H1 (cell line): Measurements from ENCODE around the gene RAB43. TPM values are rescaled to one million over a fixed set of nuclear protein-coding genes. Genes with fewer than 3 reads are reported as not detected.

Experiments
- CTCF ChIA-PET: fragments of 300-600 bp; sonication (Branson Sonifier 250); formaldehyde crosslinking; loops from one replicate; lab custom pipeline; 2021; ENCODE audit not compliant: partially characterized antibody; lab: Charles Lee
- POLR2A ChIA-PET: fragments of 300-600 bp; sonication (Branson Sonifier 250); formaldehyde crosslinking; loops from one replicate; lab custom pipeline; 2021; ENCODE audit warnings: inconsistent platforms; ENCODE audit not compliant: partially characterized antibody; lab: Charles Lee
- DNase-seq, 2 experiments: peaks; one replicate each; pipeline versions ENCODE4 v3.0.0 to v3.0.0-alpha.2; 2010 to 2022; ENCODE audit warnings: low spot score in 2 of 2, low read depth in 1 of 2, mixed read lengths in 1 of 2
- FAIRE-seq: peaks from 2 replicates; lab custom pipeline; 2011; peaks lifted over from hg19 to GRCh38; lab: Jason Lieb, UNC
- H2AFZ ChIP-seq: 2 replicates; pipeline ENCODE4 v1.8.1; 2012; ENCODE audit warnings: low read length, inconsistent platforms
- H2AK5ac ChIP-seq: 2 replicates; pipeline ENCODE4 v1.6.1; 2013; ENCODE audit warnings: low read depth, low read length
- H2BK120ac ChIP-seq: replicated peaks from 2 replicates; pipeline ENCODE3; 2013; ENCODE audit warnings: low read depth, low read length, inconsistent platforms
- H2BK12ac ChIP-seq: 2 replicates; pipeline ENCODE4 v1.6.1; 2013; ENCODE audit warnings: low read depth, low read length
- H2BK15ac ChIP-seq: 2 replicates; pipeline ENCODE4 v1.6.1; 2013; ENCODE audit warnings: low read length
- H2BK20ac ChIP-seq: 2 replicates; pipeline ENCODE4 v1.6.1; 2013; ENCODE audit warnings: low read length
- H2BK5ac ChIP-seq: 2 replicates; pipeline ENCODE4 v1.6.1; 2013; ENCODE audit warnings: low read depth, low read length
- H3K14ac ChIP-seq: 2 replicates; pipeline ENCODE4 v1.6.1; 2013; ENCODE audit warnings: inconsistent platforms; ENCODE audit not compliant: insufficient read length
- H3K18ac ChIP-seq: 2 replicates; pipeline ENCODE4 v1.6.1; 2013; ENCODE audit warnings: low read length; ENCODE audit errors: extremely low read depth
- H3K23ac ChIP-seq: 2 replicates; pipeline ENCODE4 v1.6.1; 2013; ENCODE audit warnings: inconsistent platforms; ENCODE audit not compliant: insufficient read length
- H3K23me2 ChIP-seq: 2 replicates; pipeline ENCODE4 v1.6.1; 2013; ENCODE audit warnings: low read depth, low read length
- H3K27ac ChIP-seq: 2 replicates; pipeline ENCODE4 v1.6.1; 2011; ENCODE audit warnings: low read depth, low read length, inconsistent platforms
- H3K27me3 ChIP-seq, 4 experiments: replicated peaks in 1 of 4; 1 replicate in 1 of 4; 2 replicates in 3 of 4; pipeline versions ENCODE4 v1.6.1 to v1.8.1; 2011 to 2013; ENCODE audit warnings: low read length in 3 of 4, mild to moderate bottlenecking in 3 of 4, inconsistent platforms in 2 of 4, mixed read lengths in 2 of 4, moderate library complexity in 1 of 4; ENCODE audit not compliant: control insufficient read depth in 3 of 4, insufficient read depth in 3 of 4; ENCODE audit errors: extremely low read depth in 1 of 4
- H3K36me3 ChIP-seq, 4 experiments: 2 replicates each; pipeline versions ENCODE4 v1.6.1 to v1.8.1; 2011 to 2013; ENCODE audit warnings: mild to moderate bottlenecking in 4 of 4, low read length in 3 of 4, moderate library complexity in 2 of 4, control low read depth in 1 of 4, inconsistent platforms in 1 of 4; ENCODE audit not compliant: insufficient read depth in 4 of 4, control insufficient read depth in 2 of 4
- H3K4ac ChIP-seq: replicated peaks from 2 replicates; pipeline ENCODE3; 2013; ENCODE audit warnings: low read length, low read depth, mixed read lengths, inconsistent platforms; ENCODE audit not compliant: insufficient read length
- H3K4me1 ChIP-seq, 4 experiments: replicated peaks in 1 of 4; 1 replicate in 1 of 4; 2 replicates in 3 of 4; pipeline versions ENCODE4 v1.6.1 to v1.8.1; 2011 to 2013; ENCODE audit warnings: low read length in 3 of 4, inconsistent platforms in 2 of 4, mixed read lengths in 1 of 4; ENCODE audit not compliant: insufficient read depth in 4 of 4, control insufficient read depth in 3 of 4
- H3K4me2 ChIP-seq, 2 experiments: 2 replicates each; pipeline versions ENCODE4 v1.6.1 to v1.8.1; 2011 to 2013; ENCODE audit warnings: low read depth in 2 of 2, low read length in 2 of 2, control low read depth in 1 of 2, inconsistent platforms in 1 of 2, mild to moderate bottlenecking in 1 of 2; ENCODE audit not compliant: insufficient read depth in 1 of 2
- H3K4me3 ChIP-seq, 4 experiments: fragments of 200-600, 300-600 bp in 1 of 4; sonication (generic), shearing (Covaris generic), sonication (Bioruptor Twin) in 1 of 4; 2 replicates each; pipeline versions ENCODE4 v1.5.1 to v1.8.1; 2011 to 2016; ENCODE audit warnings: low read length in 4 of 4, low read depth in 3 of 4, control low read depth in 2 of 4, inconsistent platforms in 2 of 4, mild to moderate bottlenecking in 2 of 4, mixed read lengths in 1 of 4, moderate library complexity in 1 of 4; ENCODE audit not compliant: insufficient read depth in 2 of 4; ENCODE audit errors: extremely low read depth in 1 of 4
- H3K56ac ChIP-seq: replicated peaks from 2 replicates; pipeline ENCODE3; 2013; ENCODE audit warnings: low read depth, mild to moderate bottlenecking, mixed read lengths, low read length, inconsistent platforms; ENCODE audit not compliant: insufficient read length
- H3K79me1 ChIP-seq: 2 replicates; pipeline ENCODE4 v1.6.1; 2013; ENCODE audit warnings: low read depth, low read length, control low read depth
- H3K79me2 ChIP-seq, 2 experiments: 2 replicates each; pipeline versions ENCODE4 v1.6.1 to v1.8.1; 2012 to 2013; ENCODE audit warnings: low read length in 2 of 2, mild to moderate bottlenecking in 2 of 2, inconsistent platforms in 1 of 2; ENCODE audit not compliant: insufficient read depth in 2 of 2, control insufficient read depth in 1 of 2
- H3K9ac ChIP-seq, 4 experiments: replicated peaks in 1 of 4; 1 replicate in 1 of 4; 2 replicates in 3 of 4; pipeline versions ENCODE4 v1.6.1 to v1.8.1; 2011 to 2013; ENCODE audit warnings: low read depth in 3 of 4, low read length in 3 of 4, control low read depth in 2 of 4, mild to moderate bottlenecking in 2 of 4, moderate library complexity in 2 of 4, inconsistent platforms in 1 of 4; ENCODE audit errors: extremely low read depth in 1 of 4
- H3K9me3 ChIP-seq, 2 experiments: 2 replicates each; pipeline versions ENCODE4 v1.6.1 to v1.8.1; 2012 to 2013; ENCODE audit warnings: mild to moderate bottlenecking in 2 of 2, moderate library complexity in 2 of 2, control low read depth in 1 of 2, inconsistent platforms in 1 of 2, low read depth in 1 of 2, low read length in 1 of 2, mixed read lengths in 1 of 2; ENCODE audit not compliant: insufficient read depth in 2 of 2
- H4K20me1 ChIP-seq, 2 experiments: replicated peaks in 1 of 2; 2 replicates each; pipeline versions ENCODE3 to v1.8.1; 2011 to 2013; ENCODE audit warnings: inconsistent platforms in 2 of 2, low read length in 2 of 2, mild to moderate bottlenecking in 1 of 2; ENCODE audit not compliant: insufficient read depth in 2 of 2, control insufficient read depth in 1 of 2
- H4K5ac ChIP-seq: 2 replicates; pipeline ENCODE4 v1.6.1; 2013; ENCODE audit warnings: low read length, low read depth, mixed read lengths, inconsistent platforms; ENCODE audit not compliant: insufficient read length
- H4K8ac ChIP-seq: 2 replicates; pipeline ENCODE4 v1.8.0; 2013; ENCODE audit warnings: mild to moderate bottlenecking, moderate library complexity, low read length, inconsistent platforms; ENCODE audit not compliant: insufficient read depth; ENCODE audit errors: extremely low read depth
- H4K91ac ChIP-seq: replicated peaks from 2 replicates; pipeline ENCODE3; 2013; ENCODE audit warnings: low read length, mixed read lengths, inconsistent platforms; ENCODE audit not compliant: insufficient read length
- EP300 ChIP-seq, 2 experiments: IDR thresholded peaks; 1 replicate in 1 of 2; 2 replicates in 1 of 2; pipeline ENCODE4 v1.6.1; 2011 to 2012; ENCODE audit warnings: low read depth in 2 of 2, low read length in 2 of 2, mild to moderate bottlenecking in 2 of 2, borderline replicate concordance in 1 of 2, inconsistent platforms in 1 of 2, moderate library complexity in 1 of 2
- WGBS, 2 experiments: shearing (Covaris generic) in 1 of 2; methylation state at CpG; one replicate each; pipeline versions ENCODE4 v1.1.6 to v1.1.7; 2013 to 2015; ENCODE audit warnings: low lambda C conversion rate in 2 of 2, mixed read lengths in 2 of 2, inconsistent platforms in 1 of 2, low coverage in 1 of 2, missing lambda C conversion rate in 1 of 2; ENCODE audit not compliant: insufficient replicate concordance in 2 of 2, insufficient coverage in 1 of 2, insufficient read length in 1 of 2; ENCODE audit errors: extremely low coverage in 1 of 2, missing lambda C conversion rate in 1 of 2; 5-methylcytosine and 5-hydroxymethylcytosine counted together
- polyA plus RNA-seq, 7 experiments: library from polyadenylated mRNA; depleted of rRNA in 3 of 7; stranded (reverse) in 5 of 7; unstranded in 2 of 7; fragments of >200 nt in 5 of 7; fragments of 200-250 nt in 2 of 7; gene quantifications; 1 replicate in 5 of 7; 2 replicates in 1 of 7; 4 replicates in 1 of 7; pipeline versions ENCODE4 v1.2.1 to v1.2.3, GENCODE V29; 2011 to 2013; ENCODE audit warnings: missing spikeins in 2 of 7, mixed read lengths in 2 of 7
- total RNA-seq: library from RNA; stranded (reverse); fragmentation: NEBNext Ultra II Directional; extraction: Animal tissue kit (Norgen Biotek cat#: 25700); gene quantifications from 2 replicates; pipeline ENCODE4 v1.2.1, GENCODE V29; 2021

Gene RAB43
- total and polyA plus RNA-seq, 2 of the 8 experiments (the other 6 are each of a cell fraction or from before 2014, with no cell fraction given) = 13.1 to 19.4 TPM

GRCh38 chr3:129132097-129132866 lies 10.7 kb upstream of the RAB43 start:
- no peaks in the 10 kb centered on the region for H3K9me3 ChIP-seq
- no peak overlapping the region for H3K23ac ChIP-seq
- no peak overlapping the region for H3K4me3 ChIP-seq
- H3K4ac ChIP-seq = no peak overlapping the region
- ChIA-PET CTCF (interaction anchor here (0.6 to 4.2 kb wide), 8 partner anchors 9 to 593 kb away, joined by 3 to 17 read pairs (median 4); partner anchors contain the start of gene RAB43), POLR2A (interaction anchor here (0.6 to 2.0 kb wide), 4 partner anchors 10 to 114 kb away, joined by 3 to 6 read pairs (median 4); no protein-coding TSS in a partner anchor)
- no peak overlapping the region for H4K8ac ChIP-seq
- no peak for TF ChIP-seq EP300 (IDR thresholded peaks at IDR 0.05; ENCODE audit: borderline replicate concordance in 1 of 2, low read depth in 2 of 2, low read length in 2 of 2)
- WGBS, 2 experiments = 77% methylated on average over 5 of the region's 5 CpGs; no CpG with 5 or more reads in 1 of the 2 experiments
- no peak overlapping the region for H2BK15ac ChIP-seq
- H2BK5ac ChIP-seq = no peak overlapping the region
- H2BK12ac ChIP-seq = no peak overlapping the region
- no peak overlapping the region for H2BK120ac ChIP-seq
- H3K23me2 ChIP-seq = no peaks in the 10 kb centered on the region
- FAIRE-seq (no peak), DNase-seq (no peak)
- peaks cover 0 to 6% of the 10 kb centered on the region in 2 experiments for H4K20me1 ChIP-seq
- H3K79me1 ChIP-seq = no peaks in the 10 kb centered on the region
- no peak overlapping the region for H3K4me2 ChIP-seq
- no peak overlapping the region for H3K9ac ChIP-seq
- H3K36me3 ChIP-seq = peaks cover 7 to 34% (median 29%) of the 10 kb centered on the region in 4 experiments; a peak in 7 of 8 replicates
- H3K14ac ChIP-seq = no peak overlapping the region
- no peak overlapping the region for H3K56ac ChIP-seq
- no peak overlapping the region for H2AK5ac ChIP-seq
- no peak overlapping the region for H2BK20ac ChIP-seq
- no peaks in the 10 kb centered on the region for H3K27me3 ChIP-seq
- no peak overlapping the region for H3K18ac ChIP-seq
- H4K5ac ChIP-seq = no peak overlapping the region
- no peak overlapping the region for H4K91ac ChIP-seq
- no peak overlapping the region for H3K27ac ChIP-seq
- no peaks in the 10 kb centered on the region for H3K79me2 ChIP-seq
- H2AFZ ChIP-seq = no peak overlapping the region
- H3K4me1 ChIP-seq = no peaks in the 10 kb centered on the region
